Measurements from ENCODE around the gene CCDC175. TPM values are rescaled to one million over a fixed set of nuclear protein-coding genes. Genes with fewer than 3 reads are reported as not detected.

Gene CCDC175
- total RNA-seq, 1 experiment from 2014 or later, result not detected

- H3K27me3 ChIP-seq (ENCODE audit: low read length), result no peaks in the 10 kb centered on the region
- H4K20me1 ChIP-seq (ENCODE audit: insufficient read depth, low read depth, low read length), result no peaks in the 10 kb centered on the region
- H3K9me2 ChIP-seq (replicated peaks; ENCODE audit: insufficient read depth, low read length), result no peaks in the 10 kb centered on the region
- H3K4me3 ChIP-seq (ENCODE audit: low read length), result no peak overlapping the region
- H3K4me2 ChIP-seq (ENCODE audit: low read depth, low read length, poor library complexity, severe bottlenecking), result no peak overlapping the region
- H3K27ac ChIP-seq (ENCODE audit: low read length), result no peak overlapping the region
- no peaks in the 10 kb centered on the region for H3K79me2 ChIP-seq (ENCODE audit: low read length)
- no peaks in the 10 kb centered on the region for H3K36me3 ChIP-seq (ENCODE audit: insufficient read depth, low read length)
- DNase-seq, result peak; percentile 35
- no peaks in the 10 kb centered on the region for H3K9me3 ChIP-seq (ENCODE audit: low read length)
- H2AFZ ChIP-seq (ENCODE audit: low read length), result no peak overlapping the region
- H3K9ac ChIP-seq (ENCODE audit: low read length), result no peak overlapping the region
- peaks cover 3% of the 10 kb centered on the region for H3K4me1 ChIP-seq (ENCODE audit: low read length)
Observed at GRCh38 chr14:59534361-59534987, 42.1 kb downstream of the CCDC175 start.

- no peaks in the 10 kb centered on the region for H3K9me2 ChIP-seq (replicated peaks; ENCODE audit: insufficient read depth, low read length)
- no peaks in the 10 kb centered on the region for H3K4me1 ChIP-seq (ENCODE audit: low read length)
- H3K27ac ChIP-seq (ENCODE audit: low read length), result no peak overlapping the region
- no peaks in the 10 kb centered on the region for H4K20me1 ChIP-seq (ENCODE audit: insufficient read depth, low read depth, low read length)
- H3K9ac ChIP-seq (ENCODE audit: low read length), result no peak overlapping the region
- peak; percentile 32 for DNase-seq
- H3K27me3 ChIP-seq (ENCODE audit: low read length), result peaks cover 3% of the 10 kb centered on the region; the same call in 1 of the 2 replicates
- no peaks in the 10 kb centered on the region for H3K9me3 ChIP-seq (ENCODE audit: low read length)
- H3K36me3 ChIP-seq (ENCODE audit: insufficient read depth, low read length), result no peaks in the 10 kb centered on the region
- no peak overlapping the region for H2AFZ ChIP-seq (ENCODE audit: low read length)
- no peak overlapping the region for H3K4me2 ChIP-seq (ENCODE audit: low read depth, low read length, poor library complexity, severe bottlenecking)
- H3K4me3 ChIP-seq (ENCODE audit: low read length), result no peak overlapping the region
- H3K79me2 ChIP-seq (ENCODE audit: low read length), result no peaks in the 10 kb centered on the region
Observed at GRCh38 chr14:59532419-59532818, 44.2 kb downstream of the CCDC175 start.

- Histone ChIP-seq H3K9me3 (ENCODE audit: low read length) (no peaks in the 10 kb centered on the region), H3K36me3 (ENCODE audit: insufficient read depth, low read length) (no peaks in the 10 kb centered on the region), H3K9me2 (replicated peaks; ENCODE audit: insufficient read depth, low read length) (no peaks in the 10 kb centered on the region), H3K4me1 (ENCODE audit: low read length) (no peaks in the 10 kb centered on the region), H3K9ac (ENCODE audit: low read length) (no peak overlapping the region), H3K27me3 (ENCODE audit: low read length) (peaks cover 3% of the 10 kb centered on the region; the same call in 1 of the 2 replicates), H2AFZ (ENCODE audit: low read length) (no peak overlapping the region), H3K79me2 (ENCODE audit: low read length) (no peaks in the 10 kb centered on the region), H3K4me2 (ENCODE audit: low read depth, low read length, poor library complexity, severe bottlenecking) (no peak overlapping the region), H3K27ac (ENCODE audit: low read length) (no peak overlapping the region), H4K20me1 (ENCODE audit: insufficient read depth, low read depth, low read length) (no peaks in the 10 kb centered on the region), H3K4me3 (ENCODE audit: low read length) (no peak overlapping the region)
- no peak for DNase-seq
Observed at GRCh38 chr14:59530349-59530748, 46.3 kb downstream of the CCDC175 start.

- Histone ChIP-seq H3K79me2 (ENCODE audit: low read length) (no peaks in the 10 kb centered on the region), H2AFZ (ENCODE audit: low read length) (no peak overlapping the region), H3K4me1 (ENCODE audit: low read length) (no peaks in the 10 kb centered on the region)
Observed at GRCh38 chr14:59529189-59529588, 47.4 kb downstream of the CCDC175 start.

GRCh38 chr14:59520224-59520623 lies 56.4 kb downstream of the CCDC175 start:
- Histone ChIP-seq H4K20me1 (ENCODE audit: insufficient read depth, low read depth, low read length) (no peaks in the 10 kb centered on the region), H3K9ac (ENCODE audit: low read length) (no peak overlapping the region), H3K9me2 (replicated peaks; ENCODE audit: insufficient read depth, low read length) (no peaks in the 10 kb centered on the region), H3K27ac (ENCODE audit: low read length) (no peak overlapping the region), H3K9me3 (ENCODE audit: low read length) (no peaks in the 10 kb centered on the region), H3K36me3 (ENCODE audit: insufficient read depth, low read length) (no peaks in the 10 kb centered on the region), H3K79me2 (ENCODE audit: low read length) (no peaks in the 10 kb centered on the region), H2AFZ (ENCODE audit: low read length) (no peak overlapping the region), H3K4me2 (ENCODE audit: low read depth, low read length, poor library complexity, severe bottlenecking) (no peak overlapping the region), H3K27me3 (ENCODE audit: low read length) (no peaks in the 10 kb centered on the region), H3K4me3 (ENCODE audit: low read length) (no peak overlapping the region), H3K4me1 (ENCODE audit: low read length) (no peaks in the 10 kb centered on the region)
- DNase-seq, result no peak

More at GRCh38 chr14:59529189-59529588, 47.4 kb downstream of the CCDC175 start:
- no peak overlapping the region for H3K4me3 ChIP-seq (ENCODE audit: low read length)
- no peak overlapping the region for H3K9ac ChIP-seq (ENCODE audit: low read length)
- no peak overlapping the region for H3K4me2 ChIP-seq (ENCODE audit: low read depth, low read length, poor library complexity, severe bottlenecking)
- no peaks in the 10 kb centered on the region for H3K36me3 ChIP-seq (ENCODE audit: insufficient read depth, low read length)
- H3K27me3 ChIP-seq (ENCODE audit: low read length), result peaks cover 3% of the 10 kb centered on the region; the same call in 1 of the 2 replicates
- H4K20me1 ChIP-seq (ENCODE audit: insufficient read depth, low read depth, low read length), result no peaks in the 10 kb centered on the region
- no peak overlapping the region for H3K27ac ChIP-seq (ENCODE audit: low read length)
- H3K9me3 ChIP-seq (ENCODE audit: low read length), result no peaks in the 10 kb centered on the region
- no peak for DNase-seq
- no peaks in the 10 kb centered on the region for H3K9me2 ChIP-seq (replicated peaks; ENCODE audit: insufficient read depth, low read length)

GRCh38 chr14:59511916-59512575 lies 64.6 kb downstream of the CCDC175 start:
- H3K4me1 ChIP-seq (ENCODE audit: low read length), result no peaks in the 10 kb centered on the region
- no peak overlapping the region for H3K4me2 ChIP-seq (ENCODE audit: low read depth, low read length, poor library complexity, severe bottlenecking)
- no peaks in the 10 kb centered on the region for H3K36me3 ChIP-seq (ENCODE audit: insufficient read depth, low read length)
- no peak overlapping the region for H3K4me3 ChIP-seq (ENCODE audit: low read length)
- H3K79me2 ChIP-seq (ENCODE audit: low read length), result no peaks in the 10 kb centered on the region
- no peaks in the 10 kb centered on the region for H3K27me3 ChIP-seq (ENCODE audit: low read length)
- no peaks in the 10 kb centered on the region for H3K9me3 ChIP-seq (ENCODE audit: low read length)
- H4K20me1 ChIP-seq (ENCODE audit: insufficient read depth, low read depth, low read length), result no peaks in the 10 kb centered on the region
- H3K9me2 ChIP-seq (replicated peaks; ENCODE audit: insufficient read depth, low read length), result no peaks in the 10 kb centered on the region
- no peak overlapping the region for H3K9ac ChIP-seq (ENCODE audit: low read length)
- H3K27ac ChIP-seq (ENCODE audit: low read length), result no peak overlapping the region
- DNase-seq, result peak; percentile 74
- H2AFZ ChIP-seq (ENCODE audit: low read length), result no peak overlapping the region

- Histone ChIP-seq H3K27ac (ENCODE audit: low read length) (no peak overlapping the region), H3K79me2 (ENCODE audit: low read length) (no peaks in the 10 kb centered on the region), H3K27me3 (ENCODE audit: low read length) (no peaks in the 10 kb centered on the region), H3K36me3 (ENCODE audit: insufficient read depth, low read length) (no peaks in the 10 kb centered on the region), H3K4me2 (ENCODE audit: low read depth, low read length, poor library complexity, severe bottlenecking) (no peak overlapping the region), H3K9me2 (replicated peaks; ENCODE audit: insufficient read depth, low read length) (no peaks in the 10 kb centered on the region), H2AFZ (ENCODE audit: low read length) (no peak overlapping the region), H3K4me1 (ENCODE audit: low read length) (no peaks in the 10 kb centered on the region), H3K9me3 (ENCODE audit: low read length) (no peaks in the 10 kb centered on the region), H4K20me1 (ENCODE audit: insufficient read depth, low read depth, low read length) (no peaks in the 10 kb centered on the region), H3K4me3 (ENCODE audit: low read length) (no peak overlapping the region), H3K9ac (ENCODE audit: low read length) (no peak overlapping the region)
- DNase-seq, result no peak
Observed at GRCh38 chr14:59510966-59511365, 65.6 kb downstream of the CCDC175 start.

GRCh38 chr14:59510001-59510400 lies 66.6 kb downstream of the CCDC175 start:
- no peak for DNase-seq
- Histone ChIP-seq H3K9me3 (ENCODE audit: low read length) (no peaks in the 10 kb centered on the region), H3K79me2 (ENCODE audit: low read length) (no peaks in the 10 kb centered on the region)

More at GRCh38 chr14:59510001-59510400, 66.6 kb downstream of the CCDC175 start:
- no peak overlapping the region for H2AFZ ChIP-seq (ENCODE audit: low read length)
- H3K9ac ChIP-seq (ENCODE audit: low read length), result no peak overlapping the region
- H3K4me3 ChIP-seq (ENCODE audit: low read length), result no peak overlapping the region
- H3K9me2 ChIP-seq (replicated peaks; ENCODE audit: insufficient read depth, low read length), result no peaks in the 10 kb centered on the region
- H4K20me1 ChIP-seq (ENCODE audit: insufficient read depth, low read depth, low read length), result 0 out of 2 replicates have a peak, but pooled peaks cover 4% of the 10 kb centered on the region
- no peak overlapping the region for H3K27ac ChIP-seq (ENCODE audit: low read length)
- peaks cover 3% of the 10 kb centered on the region; the same call in 1 of the 2 replicates for H3K4me1 ChIP-seq (ENCODE audit: low read length)
- H3K36me3 ChIP-seq (ENCODE audit: insufficient read depth, low read length), result peaks cover under 1% of the 10 kb centered on the region; the same call in 1 of the 2 replicates
- no peaks in the 10 kb centered on the region for H3K27me3 ChIP-seq (ENCODE audit: low read length)
- no peak overlapping the region for H3K4me2 ChIP-seq (ENCODE audit: low read depth, low read length, poor library complexity, severe bottlenecking)
